Ovary (tissue), 9 donors: Measurements from ENCODE around the gene ITPR2. TPM values are rescaled to one million over a fixed set of nuclear protein-coding genes. Genes with fewer than 3 reads are reported as not detected.

Experiments
- DNase-seq, 5 donors: peaks; one replicate each; pipeline ENCODE4 v3.0.0-alpha.2; 2019 to 2020
- H3K27ac ChIP-seq, 2 donors: fragments of 200-600 bp; one replicate each; pipeline versions ENCODE4 v1.5.1 to v1.8.0; 2019 to 2022
- H3K27me3 ChIP-seq: fragments of 200-600 bp; one replicate; pipeline ENCODE4 v1.8.0; 2022
- H3K36me3 ChIP-seq: fragments of 200-600 bp; sonication (generic); one replicate; pipeline ENCODE4 v1.5.1; 2019
- H3K4me1 ChIP-seq: one replicate; pipeline ENCODE4 v1.8.1; 2013; ENCODE audit warnings: mild to moderate bottlenecking, moderate library complexity; ENCODE audit not compliant: insufficient read depth
- H3K4me3 ChIP-seq: fragments of 200-600 bp; sonication (generic); one replicate; pipeline ENCODE4 v1.5.1; 2017
- H3K9me3 ChIP-seq, 2 donors: fragments of 200-600 bp in 1 of 2; sonication (generic) in 1 of 2; one replicate each; pipeline versions ENCODE4 v1.5.1 to v1.8.1; 2013 to 2019; ENCODE audit warnings: mild to moderate bottlenecking in 1 of 2, moderate library complexity in 1 of 2
- EP300 ChIP-seq: sonication (generic); formaldehyde crosslinking; IDR thresholded peaks from one replicate; pipeline ENCODE4 v1.6.1; 2017; ENCODE audit warnings: antibody characterized with exemption
- POLR2A ChIP-seq: fragments of 450-650 bp; IDR thresholded peaks from one replicate; pipeline ENCODE4 v1.6.1; 2017; ENCODE audit warnings: antibody characterized with exemption, mild to moderate bottlenecking, moderate library complexity
- WGBS, 3 donors: extraction: QIAGEN DNeasy Blood & Tissue Kit in 1 of 3; methylation state at CpG; one replicate each; pipeline versions ENCODE4 v1.1.5 to v1.1.7; 2013 to 2017; 5-methylcytosine and 5-hydroxymethylcytosine counted together
- intact Hi-C, 4 donors: fragments of 100-400 bp; cut with DNase I; formaldehyde crosslinking; loops; one replicate each; pipeline versions ENCODE4 v1.11.0 to v1.15.1; 2022 to 2023
- polyA plus RNA-seq, 2 donors: library from polyadenylated mRNA; stranded (reverse); fragments of 200-250 nt in 1 of 2; fragments of 350-450 nt in 1 of 2; fragmentation: Illumina TruSeq in 1 of 2; extraction: RNeasy Lipid Tissue Mini Kit (QIAGEN cat#74804) in 1 of 2; gene quantifications; one replicate each; pipeline ENCODE4 v1.2.3, GENCODE V29; 2013 to 2014
- total RNA-seq, 7 donors: library from RNA; depleted of rRNA in 2 of 7; stranded (reverse); fragments of >200 nt in 2 of 7; fragmentation: NEBNext Ultra II Directional in 3 of 7; extraction: Animal tissue kit (Norgen Biotek cat#: 25700) in 3 of 7; gene quantifications; one replicate each; pipeline versions ENCODE4 v1.1.0 to v1.2.4, GENCODE V29; 2016 to 2023
- TF ChIP-seq, protein P1 (sequence below), 3 donors: fragments of 450-650 bp in 2 of 3; fragments of 200-600 bp in 1 of 3; IDR thresholded peaks; one replicate each; pipeline versions ENCODE4 v1.5.1 to v1.8.0; 2016 to 2022; ENCODE audit warnings: antibody characterized with exemption in 3 of 3, mild to moderate bottlenecking in 1 of 3
- donor health status: DM: no; HTN: no; CAD: no; lungs with moderate emphysema.
- donor health status: DM: no; HTN: no; CAD: no.
- donor health status: Bipolar disorder and iron deficiency.
- donor health status: DM: yes; HTN: yes; CAD: no.
- donor health status: DM: no; HTN: no; CAD: no.
- donor health status: DM: yes; HTN: yes; CAD: no.

ITPR2 gene
- total and polyA plus RNA-seq, 9 donors: 5.9 to 51.1 (median 32.9) TPM

GRCh38 chr12:26768611-26769603, 64.1 kb downstream of the ITPR2 start:
- no peaks in the 10 kb centered on the region for H3K9me3 ChIP-seq
- no peaks in the 10 kb centered on the region for H3K27me3 ChIP-seq
- no peak overlapping the region for H3K27ac ChIP-seq
- TF ChIP-seq, protein P1, sequence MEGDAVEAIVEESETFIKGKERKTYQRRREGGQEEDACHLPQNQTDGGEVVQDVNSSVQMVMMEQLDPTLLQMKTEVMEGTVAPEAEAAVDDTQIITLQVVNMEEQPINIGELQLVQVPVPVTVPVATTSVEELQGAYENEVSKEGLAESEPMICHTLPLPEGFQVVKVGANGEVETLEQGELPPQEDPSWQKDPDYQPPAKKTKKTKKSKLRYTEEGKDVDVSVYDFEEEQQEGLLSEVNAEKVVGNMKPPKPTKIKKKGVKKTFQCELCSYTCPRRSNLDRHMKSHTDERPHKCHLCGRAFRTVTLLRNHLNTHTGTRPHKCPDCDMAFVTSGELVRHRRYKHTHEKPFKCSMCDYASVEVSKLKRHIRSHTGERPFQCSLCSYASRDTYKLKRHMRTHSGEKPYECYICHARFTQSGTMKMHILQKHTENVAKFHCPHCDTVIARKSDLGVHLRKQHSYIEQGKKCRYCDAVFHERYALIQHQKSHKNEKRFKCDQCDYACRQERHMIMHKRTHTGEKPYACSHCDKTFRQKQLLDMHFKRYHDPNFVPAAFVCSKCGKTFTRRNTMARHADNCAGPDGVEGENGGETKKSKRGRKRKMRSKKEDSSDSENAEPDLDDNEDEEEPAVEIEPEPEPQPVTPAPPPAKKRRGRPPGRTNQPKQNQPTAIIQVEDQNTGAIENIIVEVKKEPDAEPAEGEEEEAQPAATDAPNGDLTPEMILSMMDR (IDR thresholded peaks at IDR 0.05): no peak
- TF ChIP-seq POLR2A: no peak
- no peak for TF ChIP-seq EP300
- intact Hi-C loops: no loop called here
- no peaks in the 10 kb centered on the region for H3K4me1 ChIP-seq
- H3K36me3 ChIP-seq: no peaks in the 10 kb centered on the region
- H3K4me3 ChIP-seq: no peak overlapping the region
- WGBS, 3 donors: 91 to 97% (median 94%) methylated on average over 1 of the region's 1 CpG
- no peak for DNase-seq

GRCh38 chr12:26767865-26768264, 65.1 kb downstream of the ITPR2 start:
- no peaks in the 10 kb centered on the region for H3K4me1 ChIP-seq
- WGBS, 3 donors: 92 to 93% (median 92%) methylated on average over 4 of the region's 4 CpGs
- H3K4me3 ChIP-seq: no peak overlapping the region
- H3K36me3 ChIP-seq: no peaks in the 10 kb centered on the region
- H3K27me3 ChIP-seq: no peaks in the 10 kb centered on the region
- no peaks in the 10 kb centered on the region for H3K9me3 ChIP-seq
- no peak for DNase-seq
- H3K27ac ChIP-seq: no peak overlapping the region
- TF ChIP-seq, protein P1 (IDR thresholded peaks at IDR 0.05): no peak
- intact Hi-C loops: no loop called here

DNA sequence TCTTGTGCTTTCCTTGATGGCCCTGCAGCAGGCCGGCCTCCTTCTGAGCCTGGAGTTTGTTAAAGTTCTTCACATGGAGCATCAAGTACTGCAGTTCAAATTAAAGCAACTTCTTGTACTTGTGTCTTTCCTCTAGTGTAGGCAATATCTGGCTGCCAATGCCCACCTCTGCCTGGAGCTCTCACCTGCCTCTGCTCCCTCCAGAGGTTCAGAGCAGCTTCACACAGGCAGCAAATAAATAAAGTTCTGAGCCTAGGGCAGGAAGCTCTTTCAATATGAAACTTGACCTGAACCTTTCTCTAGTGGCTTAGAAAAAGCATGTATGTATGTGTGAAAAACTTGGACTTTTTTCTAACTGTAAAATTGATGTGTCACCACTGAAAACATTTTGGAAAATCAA, 65.9 kb downstream of the ITPR2 start:
- Histone ChIP-seq H3K27me3 (no peaks in the 10 kb centered on the region), H3K9me3 (no peaks in the 10 kb centered on the region), H3K4me1 (no peaks in the 10 kb centered on the region), H3K4me3 (no peak overlapping the region), H3K27ac (no peak overlapping the region), H3K36me3 (no peaks in the 10 kb centered on the region)
- no peak for DNase-seq
- 97 to 100% (median 100%) methylated on average over 1 of the region's 1 CpG for WGBS, 3 donors
- intact Hi-C loops: no loop called here
- no peak for TF ChIP-seq POLR2A
- TF ChIP-seq, protein P1 (IDR thresholded peaks at IDR 0.05): no peak
- TF ChIP-seq EP300: no peak

- no peaks in the 10 kb centered on the region for H3K36me3 ChIP-seq
- no peak overlapping the region for H3K27ac ChIP-seq
- no peak for DNase-seq
- TF ChIP-seq, protein P1 (IDR thresholded peaks at IDR 0.05): no peak
- WGBS, 3 donors: 97 to 100% (median 97%) methylated on average over 1 of the region's 1 CpG
- intact Hi-C loops: no loop called here
- H3K4me3 ChIP-seq: no peak overlapping the region
- no peaks in the 10 kb centered on the region for H3K4me1 ChIP-seq
- no peaks in the 10 kb centered on the region for H3K9me3 ChIP-seq
- no peaks in the 10 kb centered on the region for H3K27me3 ChIP-seq
Measured at GRCh38 chr12:26762186-26762585, 70.8 kb downstream of the ITPR2 start.
